Measurements from ENCODE around the gene SULT4A1.
A peak's percentile ranks its signal among the peaks of the same experiment; 100 is the strongest.

SULT4A1 gene

DNA sequence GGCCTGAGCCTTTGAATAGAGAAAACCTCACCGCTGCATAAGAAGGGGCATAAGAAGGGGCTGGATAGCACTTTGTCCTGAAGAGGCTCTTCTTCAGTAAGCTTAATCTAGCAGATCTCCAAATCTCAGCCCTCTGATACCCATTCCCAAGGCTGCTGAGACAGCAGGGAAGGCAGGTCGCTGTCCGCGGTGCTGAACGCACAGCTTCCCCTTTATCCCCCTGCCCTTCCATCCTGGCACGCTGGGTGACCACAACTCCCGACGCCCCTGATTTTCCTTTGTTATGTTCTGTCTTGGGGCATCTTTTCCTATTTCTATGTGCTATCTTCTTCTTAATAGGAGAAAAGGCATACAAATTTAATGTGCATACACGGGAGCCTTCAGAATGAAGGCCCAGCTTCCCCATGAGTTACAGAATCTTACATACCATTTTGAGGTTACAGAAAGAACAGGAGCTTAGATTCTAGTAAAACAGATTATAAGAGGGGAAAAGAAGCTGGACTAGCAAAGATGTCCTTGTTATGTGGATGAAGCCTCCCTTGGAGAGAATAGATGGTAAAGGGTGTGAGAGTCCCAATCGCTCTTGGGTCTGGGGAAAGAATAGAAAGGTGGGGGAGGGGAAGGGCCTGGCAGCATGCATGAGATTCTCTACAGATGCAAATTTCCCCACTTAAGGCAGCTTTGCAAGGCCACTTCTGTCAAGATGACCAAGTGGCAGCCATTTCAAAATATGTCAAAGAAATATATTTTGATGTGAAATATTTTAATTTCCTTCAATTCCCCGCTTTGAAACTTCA lies 5.7 kb upstream of the SULT4A1 start:
- 0 out of 3 replicates have a peak, but pooled peaks have one; percentile 44 for ATAC-seq
- no peak for TF ChIP-seq ZNF8 (CRISPR knock-in tag; IDR thresholded peaks at IDR 0.05)
- TF ChIP-seq ZC3H10 (CRISPR knock-in tag; IDR thresholded peaks at IDR 0.05): no peak
- TF ChIP-seq ZNF565 (CRISPR knock-in tag; conservative IDR thresholded peaks at IDR 0.05; ENCODE audit: low read depth): no peak
- TF ChIP-seq BACH2 (CRISPR knock-in tag; IDR thresholded peaks at IDR 0.05; ENCODE audit: borderline replicate concordance): no peak
- TF ChIP-seq TOX (CRISPR knock-in tag; IDR thresholded peaks at IDR 0.05; ENCODE audit: borderline replicate concordance): no peak
- no peak for TF ChIP-seq ZFP30 (CRISPR knock-in tag; IDR thresholded peaks at IDR 0.05)
- no peak for TF ChIP-seq TSHZ2 (CRISPR knock-in tag; IDR thresholded peaks at IDR 0.05)
- no peak for TF ChIP-seq ZNF70 (CRISPR knock-in tag; IDR thresholded peaks at IDR 0.05)
- no peak for TF ChIP-seq ZFP3 (CRISPR knock-in tag; IDR thresholded peaks at IDR 0.05)
- TF ChIP-seq SNAI2 (CRISPR knock-in tag; IDR thresholded peaks at IDR 0.05): no peak
- TF ChIP-seq CSRNP3 (CRISPR knock-in tag; IDR thresholded peaks at IDR 0.05): no peak

- no peak for ATAC-seq
- TF ChIP-seq GLIS3 (CRISPR knock-in tag; IDR thresholded peaks at IDR 0.05): no peak
- no peak for TF ChIP-seq TSHZ2 (CRISPR knock-in tag; IDR thresholded peaks at IDR 0.05)
- TF ChIP-seq, protein P1, sequence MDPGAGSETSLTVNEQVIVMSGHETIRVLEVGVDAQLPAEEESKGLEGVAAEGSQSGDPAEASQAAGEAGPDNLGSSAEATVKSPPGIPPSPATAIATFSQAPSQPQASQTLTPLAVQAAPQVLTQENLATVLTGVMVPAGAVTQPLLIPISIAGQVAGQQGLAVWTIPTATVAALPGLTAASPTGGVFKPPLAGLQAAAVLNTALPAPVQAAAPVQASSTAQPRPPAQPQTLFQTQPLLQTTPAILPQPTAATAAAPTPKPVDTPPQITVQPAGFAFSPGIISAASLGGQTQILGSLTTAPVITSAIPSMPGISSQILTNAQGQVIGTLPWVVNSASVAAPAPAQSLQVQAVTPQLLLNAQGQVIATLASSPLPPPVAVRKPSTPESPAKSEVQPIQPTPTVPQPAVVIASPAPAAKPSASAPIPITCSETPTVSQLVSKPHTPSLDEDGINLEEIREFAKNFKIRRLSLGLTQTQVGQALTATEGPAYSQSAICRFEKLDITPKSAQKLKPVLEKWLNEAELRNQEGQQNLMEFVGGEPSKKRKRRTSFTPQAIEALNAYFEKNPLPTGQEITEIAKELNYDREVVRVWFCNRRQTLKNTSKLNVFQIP (CRISPR knock-in tag; IDR thresholded peaks at IDR 0.05; ENCODE audit: borderline replicate concordance, low read depth): no peak
- no peak for TF ChIP-seq ZFP30 (CRISPR knock-in tag; IDR thresholded peaks at IDR 0.05)
- TF ChIP-seq ZNF565 (CRISPR knock-in tag; conservative IDR thresholded peaks at IDR 0.05; ENCODE audit: low read depth): no peak
- TF ChIP-seq PATZ1 (CRISPR knock-in tag; IDR thresholded peaks at IDR 0.05; ENCODE audit: borderline replicate concordance): no peak
- no peak for TF ChIP-seq OSR1 (CRISPR knock-in tag; IDR thresholded peaks at IDR 0.05)
- no peak for TF ChIP-seq SNAI2 (CRISPR knock-in tag; IDR thresholded peaks at IDR 0.05)
- TF ChIP-seq CREB5 (CRISPR knock-in tag; IDR thresholded peaks at IDR 0.05; ENCODE audit: low read depth): no peak
These were observed 529 bp upstream of the SULT4A1 start for GRCh38 chr22:43862882-43863202.

DNA sequence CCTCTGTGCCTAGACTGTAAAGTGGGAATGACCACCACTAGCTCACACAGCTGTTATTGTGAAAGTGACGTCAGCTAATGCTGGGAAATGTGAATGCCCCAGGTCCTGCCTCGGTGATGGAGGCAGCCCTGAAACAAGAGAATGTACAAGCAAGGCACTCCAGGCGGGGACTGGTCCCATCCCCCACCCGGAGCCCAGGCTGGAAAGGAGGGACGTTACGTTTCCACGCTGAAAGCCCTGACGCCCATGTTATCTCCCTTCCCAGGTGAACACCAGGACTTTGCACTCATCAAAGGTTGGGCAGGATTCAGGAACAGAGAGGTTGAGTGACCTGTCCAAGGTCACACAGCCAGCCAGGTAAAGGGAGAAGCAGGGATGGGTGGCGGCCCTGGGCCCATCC lies 784 bp downstream of the SULT4A1 start:
- no peak for ATAC-seq
- no peak for TF ChIP-seq PATZ1 (CRISPR knock-in tag; IDR thresholded peaks at IDR 0.05; ENCODE audit: borderline replicate concordance)
- no peak for TF ChIP-seq GLIS3 (CRISPR knock-in tag; IDR thresholded peaks at IDR 0.05)
- TF ChIP-seq CREB5 (CRISPR knock-in tag; IDR thresholded peaks at IDR 0.05; ENCODE audit: low read depth): no peak
- TF ChIP-seq ZNF8 (CRISPR knock-in tag; IDR thresholded peaks at IDR 0.05): no peak
- no peak for TF ChIP-seq TCF4 (CRISPR knock-in tag; IDR thresholded peaks at IDR 0.05; ENCODE audit: borderline replicate concordance)
- no peak for TF ChIP-seq PPARA (CRISPR knock-in tag; IDR thresholded peaks at IDR 0.05; ENCODE audit: borderline replicate concordance)
